ENCODE results near the gene UBAC2. TPM values are rescaled to one million over a fixed set of nuclear protein-coding genes. Genes with fewer than 3 reads are reported as not detected.

The UBAC2 gene
- total RNA-seq, 4 donors from 2014 or later, result 41.8 to 51.0 (median 45.5) TPM

GRCh38 chr13:99298056-99298455 is 97.4 kb downstream of the UBAC2 start:
- TF ChIP-seq CTCF (IDR thresholded peaks at IDR 0.05), result no peak
- DNase-seq (ENCODE audit: low spot score) (no peak), ATAC-seq (ENCODE audit: low FRiP score) (no peak)

GRCh38 chr13:99299256-99299919 is 98.7 kb downstream of the UBAC2 start:
- no peak for ATAC-seq (ENCODE audit: low FRiP score)

GRCh38 chr13:99299920-99300341 is 99.3 kb downstream of the UBAC2 start:
- no peak for TF ChIP-seq CTCF (IDR thresholded peaks at IDR 0.05)
- ATAC-seq (ENCODE audit: low FRiP score) (no peak), DNase-seq (ENCODE audit: low spot score) (no peak)

More at GRCh38 chr13:99299256-99299919, 98.7 kb downstream of the UBAC2 start:
- no peak for DNase-seq (ENCODE audit: low spot score)
- TF ChIP-seq CTCF (IDR thresholded peaks at IDR 0.05), result no peak

- ATAC-seq (ENCODE audit: low FRiP score), result no peak
- no peak for TF ChIP-seq CTCF (IDR thresholded peaks at IDR 0.05)
Observed at GRCh38 chr13:99301056-99301838, 100.6 kb downstream of the UBAC2 start.

GRCh38 chr13:99301913-99302636 is 101.4 kb downstream of the UBAC2 start:
- DNase-seq (ENCODE audit: low spot score) (no peak), ATAC-seq (ENCODE audit: low FRiP score) (no peak)
- no peak for TF ChIP-seq CTCF (IDR thresholded peaks at IDR 0.05)

More at GRCh38 chr13:99301056-99301838, 100.6 kb downstream of the UBAC2 start:
- DNase-seq (ENCODE audit: low spot score), result no peak

- TF ChIP-seq CTCF (IDR thresholded peaks at IDR 0.05), result no peak
- DNase-seq (ENCODE audit: low spot score) (no peak), ATAC-seq (ENCODE audit: low FRiP score) (no peak)
Observed at GRCh38 chr13:99302637-99303505, 102.2 kb downstream of the UBAC2 start.

Measured in omental fat pad (tissue), 4 donors.